Stimulated activated CD8-positive, alpha-beta memory T cell treated with anti-CD3 and anti-CD28 coated beads, Interleukin-4, amount 100 ng/mL, for 1 hour (primary cell): ENCODE data around the gene SMIM45.

Source experiments
- DNase-seq, 2 donors: peaks; one replicate each; pipeline ENCODE4 v3.0.0-alpha.2; 2020; ENCODE audit warnings: low read depth in 2 of 2, low spot score in 1 of 2

Gene SMIM45

GRCh38 chr22:41951898-41952474 lies at the start of gene SMIM45:
TSS of gene SMIM45 (plus strand) at chr22:41952150.
- DNase-seq, result no peak

GRCh38 chr22:41902932-41903421 lies 49.0 kb upstream of the SMIM45 start:
- DNase-seq, result no peak

GRCh38 chr22:41904450-41905410 lies 47.2 kb upstream of the SMIM45 start:
- DNase-seq, result no peak

GRCh38 chr22:41905411-41906202 lies 46.3 kb upstream of the SMIM45 start:
- no peak for DNase-seq

- no peak for DNase-seq
Measured at GRCh38 chr22:41906822-41907221, 45.1 kb upstream of the SMIM45 start.

- DNase-seq, result no peak
Measured at GRCh38 chr22:41907436-41908401, 44.2 kb upstream of the SMIM45 start.

- DNase-seq, result no peak
Measured at GRCh38 chr22:41908411-41909309, 43.3 kb upstream of the SMIM45 start.

GRCh38 chr22:41909310-41910049 lies 42.5 kb upstream of the SMIM45 start:
- DNase-seq, result no peak

- DNase-seq, result no peak
Measured at GRCh38 chr22:41910050-41911000, 41.6 kb upstream of the SMIM45 start.

- DNase-seq, result no peak
Measured at GRCh38 chr22:41911001-41911611, 40.8 kb upstream of the SMIM45 start.

- no peak for DNase-seq
Measured at GRCh38 chr22:41912338-41913039, 39.5 kb upstream of the SMIM45 start.

GRCh38 chr22:41913040-41913719 lies 38.8 kb upstream of the SMIM45 start:
- DNase-seq, result no peak

GRCh38 chr22:41913842-41914534 lies 38.0 kb upstream of the SMIM45 start:
- DNase-seq, result no peak

- no peak for DNase-seq
Measured at GRCh38 chr22:41914611-41915034, 37.3 kb upstream of the SMIM45 start.
